Fibroblast of the conjunctiva (primary cell): ENCODE results near the gene TEC.
A peak's percentile ranks its signal among the peaks of the same experiment; 100 is the strongest.

Experiments
- DNase-seq: peaks from one replicate; pipeline ENCODE4 v3.0.0-alpha.2; 2010; ENCODE audit warnings: low read depth

Gene TEC

DNA sequence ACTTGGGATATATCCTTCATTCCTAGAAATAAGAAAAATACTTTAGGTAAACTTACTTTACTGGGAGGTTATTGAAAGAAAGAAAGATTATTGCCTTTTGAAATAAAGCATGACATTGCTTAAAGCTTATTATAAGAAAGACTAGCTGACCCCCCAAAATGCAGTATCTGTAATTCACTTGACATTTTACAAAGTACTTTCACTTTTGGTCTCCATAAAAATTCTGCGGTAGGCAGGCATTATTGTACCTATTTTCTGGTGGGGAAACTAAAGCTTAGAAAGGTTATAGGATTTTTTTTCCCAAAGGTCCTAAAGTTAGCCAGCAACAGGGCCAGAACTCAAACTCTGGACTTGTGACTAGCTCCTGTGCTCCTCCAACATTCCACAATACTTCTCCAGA is 105.9 kb downstream of the TEC start:
- DNase-seq = no peak

DNA sequence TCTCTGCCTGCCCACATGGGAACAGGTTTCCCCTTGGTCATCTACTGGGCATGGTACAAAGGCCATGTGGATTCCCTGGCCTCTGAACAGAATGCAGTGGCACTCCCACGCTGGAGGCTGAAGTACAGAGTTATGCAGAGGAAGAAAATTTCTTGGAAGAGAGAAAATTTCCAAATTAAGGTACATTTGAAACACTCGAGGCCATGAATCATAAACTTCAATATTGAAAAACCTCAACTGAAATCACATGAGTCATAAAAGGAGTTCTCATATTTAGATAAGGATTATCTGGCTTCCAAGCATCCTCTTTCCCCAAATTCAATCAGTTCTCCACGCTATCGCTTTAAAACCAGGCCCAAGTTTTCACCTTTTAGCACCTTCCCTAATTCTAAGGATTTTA is 107.5 kb downstream of the TEC start:
- DNase-seq = no peak

DNA sequence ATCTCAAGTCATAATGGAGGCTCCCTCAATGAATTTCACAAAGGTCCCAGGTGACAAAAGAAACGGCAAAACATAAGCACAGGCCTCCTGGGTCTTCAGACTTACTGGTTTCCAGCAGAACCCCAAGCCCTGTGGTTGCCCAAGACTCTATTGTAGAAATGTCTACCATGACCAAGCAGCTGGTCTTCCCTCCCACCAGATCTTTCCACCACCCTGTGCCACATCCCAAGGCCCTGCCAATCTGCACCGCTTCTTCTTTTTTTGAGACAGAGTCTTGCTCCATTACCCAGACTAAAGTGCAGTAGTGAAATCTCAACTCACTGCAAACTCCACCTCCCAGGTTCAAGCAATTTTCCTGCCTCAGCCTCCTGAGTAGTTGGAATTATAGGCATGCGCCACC is 112.4 kb downstream of the TEC start:
- DNase-seq = no peak

DNA sequence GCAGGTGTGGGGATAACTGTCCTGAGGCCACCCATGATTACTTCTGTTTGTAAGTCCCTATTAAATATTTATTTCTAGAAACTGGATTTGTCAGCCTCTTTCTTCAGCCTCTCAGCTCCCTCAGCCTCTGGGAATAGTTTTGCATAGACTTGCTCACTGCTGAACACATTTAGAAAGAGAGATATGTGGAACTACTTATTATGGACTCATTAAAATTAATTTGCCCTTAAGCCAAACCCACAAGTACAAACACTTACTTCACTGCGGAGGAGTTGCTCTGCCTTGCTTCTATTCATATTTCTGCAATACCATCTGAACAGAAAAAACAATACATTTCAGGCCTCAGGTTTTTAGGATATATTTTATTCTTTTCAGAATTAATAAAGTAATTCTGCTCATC is 113.2 kb downstream of the TEC start:
- no peak for DNase-seq

DNA sequence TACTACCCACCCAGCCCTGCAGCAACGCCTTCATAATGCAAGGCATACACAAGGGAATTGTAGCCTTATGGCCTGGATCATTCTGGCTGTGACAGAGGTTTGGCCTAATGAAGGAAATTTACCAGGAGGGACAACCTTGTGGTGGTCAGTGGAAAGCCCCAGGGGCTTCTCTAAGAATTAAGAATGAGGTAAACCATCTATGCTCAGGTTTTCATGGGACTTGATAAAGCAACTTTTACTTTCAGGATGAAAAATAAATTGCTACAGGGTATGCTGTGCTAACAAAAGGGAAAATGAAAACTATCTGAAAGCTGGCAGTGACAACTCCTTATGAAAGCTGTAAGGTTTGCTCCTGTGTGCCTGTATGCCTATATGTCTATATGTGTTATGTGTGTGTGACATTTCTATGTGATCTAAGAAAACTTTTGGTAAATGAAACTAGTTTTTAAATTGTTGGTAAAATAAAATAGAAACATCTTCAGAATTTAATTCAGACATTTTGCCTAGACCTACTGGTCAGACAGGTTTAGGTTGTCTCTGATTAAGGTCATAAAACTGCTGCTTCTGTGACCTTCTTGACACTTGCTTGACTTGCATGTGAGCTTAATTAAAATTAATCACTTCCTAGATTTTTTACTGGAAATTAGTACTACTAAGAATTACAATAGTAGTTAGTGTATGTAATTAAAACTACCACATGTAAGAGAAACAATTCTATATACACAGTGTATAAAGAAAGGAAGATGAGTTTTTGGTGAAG is 115.7 kb downstream of the TEC start:
- DNase-seq = no peak

DNA sequence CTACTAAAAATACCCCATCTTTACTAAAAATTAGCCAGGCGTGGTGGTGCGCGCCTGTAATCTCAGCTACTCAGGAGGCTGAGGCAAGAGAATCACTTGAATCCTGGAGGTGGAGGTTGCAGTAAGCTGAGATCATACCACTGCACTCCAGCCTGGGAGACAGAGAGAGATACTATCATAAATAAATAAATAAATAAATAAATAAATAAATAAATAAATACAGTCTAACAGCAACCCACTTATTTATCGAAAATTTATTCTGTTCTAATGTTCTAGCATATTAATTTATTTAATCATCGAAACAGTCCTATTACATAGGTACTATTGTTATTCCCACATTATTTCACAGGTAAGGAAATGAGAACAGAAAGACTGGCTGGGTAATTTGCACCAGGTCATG is 117.4 kb downstream of the TEC start:
- DNase-seq = no peak

DNA sequence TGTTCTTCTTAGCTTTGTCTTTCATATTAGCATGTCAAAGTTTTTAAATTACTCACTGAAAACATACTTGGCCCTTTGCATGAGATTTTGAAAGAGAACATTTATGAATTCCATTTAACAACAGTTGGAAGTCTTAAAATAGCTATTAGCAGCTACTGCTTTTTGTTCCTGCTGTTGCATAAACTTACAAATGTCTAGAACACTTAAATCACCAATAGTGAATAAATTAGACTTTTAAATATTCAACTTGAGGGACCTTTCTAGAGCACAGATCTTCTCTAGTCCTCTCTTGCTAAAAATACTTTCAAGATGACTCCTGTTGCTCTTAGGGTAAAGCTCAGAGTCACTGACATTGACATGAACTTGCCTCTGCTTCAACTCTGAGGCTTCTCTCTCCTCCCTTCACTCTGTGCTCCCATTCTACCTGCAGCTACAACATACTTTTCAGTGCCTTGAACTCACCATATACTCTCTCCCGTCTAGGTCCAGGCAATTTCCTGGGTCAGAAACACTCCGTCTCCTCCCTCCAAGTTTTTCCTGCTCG is 119.7 kb downstream of the TEC start:
- no peak for DNase-seq

DNA sequence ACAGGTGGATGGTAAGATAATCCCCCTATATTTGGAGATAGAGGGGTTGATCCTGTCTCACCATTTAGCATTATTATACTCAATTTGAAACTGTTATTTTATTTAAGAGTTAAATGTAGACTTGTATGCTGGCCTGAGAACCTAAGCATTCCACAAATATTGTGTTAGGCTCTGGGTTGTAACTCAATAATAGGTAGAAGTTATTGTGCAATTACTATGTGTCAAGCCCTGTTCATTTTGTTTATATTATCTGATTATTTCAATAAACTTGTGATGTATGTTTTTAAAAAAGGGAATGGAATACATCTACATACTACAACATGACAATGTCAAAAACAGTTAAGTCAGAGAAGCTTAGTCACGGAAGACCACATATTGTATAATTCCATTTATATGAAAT is 122.0 kb downstream of the TEC start:
- DNase-seq = no peak

DNA sequence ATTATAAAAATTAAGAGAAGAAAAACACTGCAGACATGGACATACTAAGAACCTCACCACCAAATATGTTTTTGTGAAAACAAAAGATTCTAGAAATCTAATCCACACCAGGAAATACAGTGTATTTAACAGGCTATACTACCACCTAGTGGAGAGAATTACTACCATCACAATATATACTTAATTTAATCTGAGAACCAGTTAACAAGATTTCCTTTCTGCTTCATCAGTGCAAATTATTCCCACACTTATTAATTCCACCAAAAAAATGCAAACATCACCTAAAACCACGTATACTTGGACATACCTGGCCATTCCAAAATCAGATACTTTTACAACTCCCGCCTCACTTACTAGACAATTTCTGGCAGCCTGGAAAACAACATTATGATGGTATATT is 128.6 kb downstream of the TEC start:
- peak; percentile 30 for DNase-seq

DNA sequence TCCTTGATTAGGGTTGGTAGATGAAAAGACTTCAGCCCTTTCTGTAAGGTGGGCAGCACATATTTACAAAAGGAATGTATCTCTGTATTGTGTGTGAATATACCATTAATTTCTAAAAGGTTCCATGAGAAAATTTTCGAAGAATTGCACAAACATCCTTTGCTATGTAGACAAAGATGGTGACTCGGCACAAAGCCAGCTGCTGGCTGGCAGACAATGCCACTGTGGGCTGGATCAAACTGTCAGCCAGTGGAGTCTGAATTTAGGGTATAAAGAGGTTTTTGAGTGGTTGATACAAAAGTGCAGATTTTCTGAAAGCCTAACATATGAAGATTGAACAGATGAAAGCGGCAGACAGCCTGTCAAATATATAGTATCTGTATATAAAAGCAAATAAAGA is 129.9 kb downstream of the TEC start:
- DNase-seq = no peak

DNA sequence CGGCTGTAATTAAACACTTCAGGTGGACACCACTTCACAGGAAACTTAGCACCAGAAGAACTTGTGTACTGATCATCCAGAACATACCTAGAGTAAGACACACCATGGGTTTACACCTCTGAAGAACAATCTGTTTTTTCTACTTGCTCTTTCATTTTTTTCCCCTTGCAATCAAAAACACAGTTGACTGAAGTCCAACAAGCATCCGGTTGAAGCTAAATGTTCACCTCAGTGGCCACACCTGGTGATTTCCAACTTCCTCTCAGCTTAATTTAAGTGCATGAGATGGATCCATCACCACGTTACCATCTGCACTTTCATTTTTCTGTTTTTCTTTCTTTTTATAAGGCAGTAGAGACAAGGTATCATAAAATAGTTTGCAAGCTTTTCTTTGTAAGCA is 130.7 kb downstream of the TEC start:
- DNase-seq = no peak

DNA sequence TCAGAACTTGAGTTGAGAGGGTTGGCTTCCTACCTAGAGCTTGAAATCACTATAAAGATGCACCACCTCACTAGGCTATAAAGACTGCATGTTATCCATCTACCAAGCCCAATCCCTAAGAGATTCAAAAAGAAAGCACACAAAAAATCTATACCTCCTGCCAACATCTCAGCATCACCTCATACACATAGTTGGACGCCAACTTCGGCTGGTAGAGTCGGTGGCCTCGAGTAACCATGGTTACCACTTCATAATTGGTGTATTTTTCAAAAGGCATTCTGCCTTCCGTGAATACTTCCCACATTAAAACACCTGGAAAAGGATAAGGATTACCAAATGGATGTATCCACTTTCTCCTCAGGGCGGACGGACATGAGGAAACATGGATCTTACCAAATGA is 131.1 kb downstream of the TEC start:
- DNase-seq = no peak

DNA sequence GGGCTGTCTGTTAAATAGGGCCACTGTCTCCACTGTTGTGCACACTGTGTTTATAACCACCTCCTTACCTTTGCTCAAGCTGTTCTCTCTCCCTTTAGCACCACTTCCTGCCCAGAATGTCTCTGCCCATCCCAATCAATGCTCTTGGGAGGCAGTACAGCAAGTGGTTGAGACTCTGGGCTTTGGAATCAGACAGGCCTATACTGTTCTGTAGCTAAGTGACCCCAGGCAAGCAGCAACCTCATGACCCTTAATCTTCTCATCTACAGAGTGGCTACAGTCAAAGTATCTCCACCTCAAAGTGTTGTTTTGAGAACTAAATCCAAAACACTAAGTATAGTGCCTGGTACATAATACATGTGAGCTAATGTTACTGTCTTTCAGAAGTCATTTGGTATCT is 131.8 kb downstream of the TEC start:
- DNase-seq = no peak

DNA sequence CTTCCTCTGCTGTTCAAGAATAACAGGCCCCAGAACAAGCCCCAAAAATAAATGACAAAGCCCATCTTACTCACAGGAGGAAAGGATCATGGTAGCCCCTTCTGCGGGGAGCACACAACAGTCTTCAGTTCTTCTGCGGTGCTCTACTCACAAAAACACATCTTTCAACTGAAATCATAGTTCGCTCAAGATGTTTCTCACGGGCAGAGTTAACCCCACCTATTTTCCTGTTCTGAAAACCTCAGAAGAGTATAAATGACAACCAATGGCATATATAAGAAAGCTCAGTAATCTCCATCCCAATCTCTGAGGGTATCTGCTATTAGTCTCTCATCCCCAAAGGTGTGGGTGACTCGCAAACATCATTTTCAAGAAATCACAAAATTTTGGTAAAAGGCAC is 135.6 kb downstream of the TEC start, which contains the start of gene TXK:
Gene TXK (minus strand): TSS at position 170 of the 400 bp plus-strand sequence. CDS start 80 bp downstream, at position 90.
- DNase-seq = no peak

DNA sequence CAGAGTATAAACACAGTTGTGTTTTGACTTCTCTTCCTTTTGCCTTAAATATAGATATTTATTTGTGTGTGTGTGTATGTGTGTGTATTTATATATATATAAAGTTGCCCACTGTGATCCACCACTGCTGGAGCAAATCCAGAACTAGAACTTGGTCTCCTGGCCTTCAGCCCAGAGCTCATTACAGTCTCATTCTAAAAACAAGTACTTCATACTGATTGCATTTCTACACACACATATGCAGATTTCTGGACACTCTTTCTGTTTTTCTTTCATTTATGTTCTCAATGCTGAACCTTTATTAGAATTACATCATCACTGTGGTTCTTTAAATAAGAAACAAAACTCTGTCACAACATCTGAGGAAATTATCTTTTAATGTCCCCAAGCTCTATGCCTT is 136.0 kb downstream of the TEC start:
- DNase-seq = peak; percentile 9

DNA sequence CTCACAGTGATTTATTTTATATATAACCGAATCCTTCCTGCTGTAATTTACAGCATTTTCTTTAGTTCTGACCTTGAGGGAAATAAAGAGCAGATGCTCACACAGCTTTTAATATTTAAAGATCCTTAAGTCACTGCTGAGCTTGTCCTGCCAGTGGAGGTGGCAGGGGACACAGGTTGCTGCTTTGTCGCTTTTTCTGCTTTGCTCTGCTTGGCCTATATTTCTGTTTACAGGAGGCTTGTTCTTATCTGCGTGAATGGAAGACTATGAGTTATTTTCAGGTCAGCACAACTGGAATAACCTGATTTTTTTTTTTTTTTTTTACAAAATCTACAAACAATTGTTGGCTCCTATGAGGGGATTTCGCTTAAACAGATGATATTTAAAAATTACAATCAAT is 137.9 kb downstream of the TEC start:
- no peak for DNase-seq

DNA sequence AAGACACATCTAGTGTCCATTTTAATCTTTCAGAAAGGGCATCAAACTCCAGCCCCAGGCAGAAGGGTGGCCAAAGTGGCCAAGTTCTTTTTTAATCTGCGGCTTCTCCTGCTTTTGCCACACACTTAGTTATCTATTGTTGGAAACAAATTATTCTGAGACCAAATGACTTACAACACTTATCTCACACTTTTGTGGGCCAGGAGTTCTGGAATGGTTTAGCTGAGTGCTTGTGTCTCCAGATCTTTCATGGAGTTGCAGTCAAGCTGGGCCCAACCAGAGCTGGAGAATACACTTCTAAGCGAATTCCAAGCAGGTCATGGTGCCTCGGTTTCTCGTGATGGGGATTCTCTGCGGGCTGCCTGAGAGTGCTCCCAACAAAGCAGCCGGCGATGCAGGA is 139.5 kb downstream of the TEC start:
- DNase-seq = no peak

DNA sequence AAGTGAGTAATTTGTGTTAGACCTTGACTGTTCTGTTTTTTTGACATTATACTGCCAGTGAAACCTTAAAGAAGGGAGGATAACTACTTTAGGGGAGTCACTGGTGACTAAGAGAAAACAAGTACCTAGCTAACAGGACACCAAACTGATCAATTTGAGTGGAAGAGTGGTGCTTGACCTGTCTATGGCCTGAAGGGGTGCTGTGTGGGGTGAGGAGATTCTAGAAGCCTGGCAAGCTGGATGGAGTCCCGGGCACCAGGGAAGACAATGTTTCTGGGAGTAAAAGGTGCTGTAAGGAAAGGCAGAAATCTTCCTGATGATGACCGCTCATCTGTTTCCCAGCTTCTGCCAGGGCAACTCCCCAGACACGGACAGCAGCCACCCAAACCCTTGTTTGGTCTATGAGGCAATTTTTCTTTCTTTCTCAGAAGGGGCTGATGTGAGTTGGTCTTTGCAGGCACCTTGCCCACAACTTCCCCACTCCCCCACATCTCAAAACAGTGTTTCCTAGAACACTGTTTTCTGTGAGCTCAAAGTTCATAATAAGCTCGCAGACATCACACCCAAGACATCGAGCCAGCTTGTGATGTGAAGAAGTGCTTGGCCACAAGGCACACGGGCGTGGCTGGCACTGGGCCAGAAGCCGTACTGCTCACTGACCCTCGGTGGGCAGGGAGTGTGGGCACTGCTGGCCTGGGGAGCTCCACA is 140.2 kb downstream of the TEC start:
- no peak for DNase-seq

DNA sequence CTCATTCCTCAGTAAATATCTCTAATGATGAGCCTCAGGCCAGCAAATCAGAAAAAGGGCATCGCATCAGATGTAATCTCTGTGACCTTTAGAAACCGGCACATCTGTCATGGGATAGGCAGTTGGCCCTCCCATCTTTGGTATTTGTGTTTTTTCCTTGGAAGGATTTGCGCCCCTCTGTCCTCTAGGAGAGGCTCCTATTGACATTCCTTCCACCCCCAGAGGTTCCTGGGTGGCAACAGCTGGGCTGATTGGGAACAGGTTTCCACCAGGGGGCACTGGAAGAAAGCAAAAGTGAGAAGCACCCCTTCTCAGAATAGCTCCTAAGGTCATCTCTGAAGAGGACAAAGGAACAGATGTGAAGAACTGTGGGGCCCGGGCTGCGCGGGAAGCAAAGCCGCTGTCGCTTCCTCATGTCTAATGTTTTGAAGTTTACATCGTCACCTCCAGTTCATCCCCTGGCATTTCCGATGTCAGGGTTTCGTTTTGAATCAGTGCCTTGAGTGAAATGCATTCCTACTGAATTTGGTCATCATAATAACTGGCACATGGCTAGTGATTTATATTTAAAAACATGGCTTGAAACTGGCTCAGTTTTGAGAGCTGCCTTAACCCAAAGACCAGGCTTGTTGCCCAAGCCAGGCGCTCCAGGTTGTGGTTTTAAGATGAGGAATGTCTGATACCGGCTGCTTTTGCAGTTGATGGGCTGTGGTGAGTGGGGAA is 141.8 kb downstream of the TEC start:
- DNase-seq = peak; percentile 72

DNA sequence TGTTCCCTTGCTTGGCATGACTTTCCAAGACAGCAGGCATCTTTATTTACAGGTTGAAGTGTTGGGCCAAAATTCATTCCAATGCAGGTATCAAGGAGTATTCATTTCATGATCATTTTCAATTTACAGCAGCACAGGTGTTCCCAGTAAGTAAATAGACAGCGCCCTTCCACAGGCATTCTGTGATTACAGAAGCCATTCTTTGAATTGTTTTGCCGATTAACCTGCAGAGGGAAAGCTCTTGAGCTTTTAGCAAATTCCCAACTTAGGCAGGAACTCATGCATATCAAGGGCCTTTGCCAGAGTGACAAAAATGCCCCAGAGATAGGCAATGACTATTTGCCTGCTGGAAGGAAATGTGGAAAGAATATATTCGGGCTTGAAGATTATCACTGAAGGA is 142.4 kb downstream of the TEC start:
- no peak for DNase-seq

DNA sequence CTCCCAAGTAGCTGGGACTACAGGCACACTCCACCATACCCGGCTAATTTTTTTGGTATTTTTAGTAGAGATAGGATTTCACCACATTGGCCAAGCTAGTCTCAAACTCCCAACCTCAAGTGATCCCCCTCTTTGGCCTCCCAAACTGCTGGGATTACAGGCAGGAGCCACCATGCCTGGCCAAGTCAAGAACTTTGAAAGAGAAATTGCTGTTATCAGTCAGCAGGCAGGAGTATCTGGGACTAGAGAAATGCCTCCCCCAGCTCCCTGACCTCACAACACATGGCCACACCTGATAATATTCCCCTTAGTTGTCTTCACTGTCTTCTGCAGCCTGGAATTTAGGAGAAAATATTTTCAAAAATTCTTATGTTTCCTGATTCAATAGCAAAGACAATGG is 143.0 kb downstream of the TEC start:
- DNase-seq = no peak

DNA sequence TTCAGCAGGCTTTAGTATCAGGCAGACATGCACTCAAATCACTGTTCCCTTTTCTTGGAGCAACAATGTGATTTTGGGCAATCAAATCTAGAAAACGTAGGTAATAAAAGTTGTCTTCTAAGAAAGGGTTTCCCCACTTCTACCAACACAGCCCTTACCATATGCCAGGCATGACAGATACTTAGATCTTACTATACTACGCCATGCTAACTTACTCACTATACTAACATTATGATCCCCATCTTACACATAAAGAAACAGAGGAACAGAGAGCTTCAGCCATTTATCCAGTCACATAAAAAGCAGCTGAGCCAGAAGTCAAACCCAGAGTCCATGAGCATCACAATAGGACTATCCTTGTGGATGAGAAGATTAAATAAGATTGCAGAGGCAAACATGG is 144.8 kb downstream of the TEC start:
- no peak for DNase-seq

DNA sequence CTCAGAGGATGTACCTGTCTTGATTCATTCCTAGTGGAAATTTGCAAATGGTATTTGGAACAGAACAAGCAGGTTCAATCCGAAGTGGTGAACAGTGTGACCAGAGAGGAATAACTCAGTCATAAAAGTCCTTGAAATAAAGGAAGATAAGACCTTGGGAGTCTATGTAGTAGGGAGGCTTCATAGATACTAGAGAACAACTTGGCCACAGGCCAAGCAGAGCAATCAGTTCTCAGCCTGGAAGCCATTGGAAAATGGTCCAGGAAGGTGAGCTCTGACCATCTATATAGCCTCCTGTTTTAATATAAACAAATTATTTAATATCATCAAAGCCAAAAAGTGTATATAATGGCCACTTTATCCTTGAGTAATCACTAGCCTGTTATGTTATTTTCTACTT is 146.9 kb downstream of the TEC start:
- no peak for DNase-seq
